ENCODE data around the gene PTPRD.
"Not testable (repeated sequence)": the region's sequence is repeated elsewhere in the genome, so short reads cannot be mapped to it uniquely, and the experiment has no call there.

Gene PTPRD

DNA sequence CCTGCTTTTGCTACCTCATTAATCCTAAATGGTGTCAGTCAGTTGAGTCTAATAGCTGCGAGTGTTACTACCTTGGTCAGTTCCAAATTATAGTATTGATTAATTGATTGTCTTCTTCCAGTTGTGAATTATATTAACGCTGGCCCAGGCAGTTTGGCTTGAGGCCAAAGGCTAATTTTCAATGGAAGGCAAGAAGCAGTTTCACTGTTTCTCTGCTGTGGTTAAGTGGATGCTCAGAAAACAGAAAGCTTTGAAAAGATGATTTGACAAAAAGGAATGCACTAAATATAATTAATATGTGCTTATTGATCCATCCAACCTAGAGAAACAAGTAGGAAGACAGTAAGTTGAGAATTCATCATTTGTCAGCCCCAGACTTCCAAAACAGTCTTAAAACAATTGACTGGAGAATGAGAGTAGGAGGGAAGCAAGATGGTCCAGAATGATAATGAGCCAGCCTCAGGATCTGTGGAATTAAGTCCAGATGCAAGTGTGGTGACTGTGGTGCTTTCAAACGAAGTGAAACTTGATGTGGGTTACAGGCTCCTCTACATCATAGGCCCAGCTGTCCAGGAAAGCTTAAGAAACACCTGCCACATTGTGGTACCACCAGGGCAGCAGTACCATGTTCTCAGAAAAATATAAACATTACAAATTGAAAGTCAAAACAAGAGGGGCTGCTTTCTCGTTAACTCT lies 1442.2 kb downstream of the PTPRD start:
- DNase-seq (ENCODE audit: low spot score), result no peak

DNA sequence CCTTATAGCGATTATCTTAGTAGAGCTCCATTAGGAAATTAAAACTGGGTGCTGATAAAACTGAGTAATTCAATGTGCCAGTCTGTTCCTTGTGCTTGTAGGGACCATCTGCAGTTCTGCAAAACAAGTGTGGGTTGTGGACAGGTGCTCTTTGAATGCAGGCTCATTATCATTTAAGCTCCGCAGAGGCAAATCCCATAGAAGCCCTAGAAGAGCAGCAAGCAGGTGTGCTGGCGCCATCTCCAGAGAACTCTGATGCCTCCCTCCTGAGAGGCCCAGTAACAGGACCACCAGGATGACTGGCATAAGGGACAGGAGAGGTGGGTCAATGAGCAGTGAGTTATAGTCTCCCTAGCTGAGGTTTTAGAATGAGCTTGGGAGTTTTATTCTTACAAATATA lies 1470.8 kb downstream of the PTPRD start:
- DNase-seq (ENCODE audit: low spot score), result no peak

DNA sequence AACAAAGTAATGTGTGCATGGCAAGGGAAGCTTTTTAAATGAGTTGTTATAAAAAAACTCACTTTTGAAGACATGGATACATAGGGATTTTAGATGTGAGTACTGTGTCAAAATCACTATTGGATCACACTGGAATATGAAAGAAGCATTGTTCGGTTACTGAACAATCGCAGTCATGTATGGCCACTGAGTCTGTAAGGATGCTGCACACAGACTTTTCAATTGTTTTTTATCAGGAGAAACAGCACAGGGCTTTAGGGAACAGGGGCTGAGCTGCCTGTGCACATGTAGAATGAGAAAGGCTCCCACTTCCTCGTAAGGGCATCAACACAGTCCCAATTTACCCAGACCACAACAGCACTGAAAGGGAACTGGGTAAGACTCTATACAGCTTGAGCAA lies 1479.3 kb downstream of the PTPRD start:
- DNase-seq (ENCODE audit: low spot score), result no peak

DNA sequence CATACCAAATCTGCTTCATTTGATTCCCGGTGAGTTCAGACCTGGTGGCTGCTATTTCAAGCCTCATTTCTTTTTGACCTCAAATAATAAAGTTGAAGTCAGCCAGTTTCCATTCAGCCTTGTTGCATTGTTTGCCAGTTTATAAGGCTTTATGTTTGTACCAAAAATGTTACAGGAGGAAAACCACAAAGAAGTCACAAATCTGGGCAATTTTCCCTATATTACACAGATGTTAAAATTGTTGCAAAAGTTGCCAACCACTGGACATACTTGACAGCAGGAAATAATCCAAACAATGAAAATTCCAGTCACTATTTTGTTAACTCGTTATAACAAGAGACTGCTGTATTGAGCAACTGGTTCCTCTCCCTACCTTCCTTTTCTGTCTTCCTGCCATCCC lies 1488.2 kb downstream of the PTPRD start:
- no peak for DNase-seq (ENCODE audit: low spot score)

DNA sequence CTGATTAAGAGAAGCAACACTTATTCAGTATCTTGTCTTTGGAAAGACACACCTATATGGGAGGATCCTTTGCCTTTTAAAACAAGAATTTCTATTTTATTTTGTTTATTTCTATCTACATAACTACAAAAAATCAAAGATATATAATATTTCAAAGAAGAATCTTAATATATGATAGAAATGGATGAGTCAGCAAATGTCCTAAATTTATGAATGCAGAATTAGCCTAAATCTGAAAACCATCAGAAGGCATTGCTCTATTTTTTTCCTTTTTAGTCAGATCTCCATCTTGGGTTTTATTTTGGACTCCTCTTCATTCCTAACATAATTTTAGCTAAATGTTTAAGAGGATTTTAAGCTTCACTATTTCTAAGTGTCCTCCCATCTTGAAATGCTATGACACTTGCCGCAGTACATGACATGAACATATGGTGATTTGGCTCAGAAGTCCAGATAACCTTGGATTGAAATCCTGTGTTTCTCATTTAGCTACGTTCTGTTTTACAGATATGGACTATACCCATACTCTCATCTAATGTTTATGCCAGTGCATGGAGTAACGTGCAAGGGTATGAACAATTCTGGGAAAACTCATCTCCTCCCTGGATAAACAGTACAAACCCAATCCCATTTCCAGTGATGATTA lies 1490.4 kb downstream of the PTPRD start:
- no peak for DNase-seq (ENCODE audit: low spot score)

DNA sequence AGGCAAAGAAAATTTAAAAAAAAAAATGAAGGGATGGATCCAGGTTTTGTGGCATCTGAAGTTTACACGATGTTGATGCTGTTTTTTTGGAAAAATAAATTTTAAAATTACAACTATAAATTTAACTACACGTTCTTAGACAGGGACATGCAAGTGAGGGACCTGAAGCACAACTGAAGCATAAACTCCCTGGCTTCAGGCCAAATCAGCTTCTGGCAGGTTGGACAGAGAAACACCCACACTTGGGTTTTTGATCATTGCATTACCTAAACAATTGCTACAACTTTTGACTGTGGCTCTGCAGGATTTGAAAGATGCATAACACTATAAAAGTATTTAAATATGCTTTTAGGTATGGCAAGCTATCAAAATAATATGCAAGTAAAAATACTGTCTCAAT lies 1494.9 kb downstream of the PTPRD start:
- no peak for DNase-seq (ENCODE audit: low spot score)

DNA sequence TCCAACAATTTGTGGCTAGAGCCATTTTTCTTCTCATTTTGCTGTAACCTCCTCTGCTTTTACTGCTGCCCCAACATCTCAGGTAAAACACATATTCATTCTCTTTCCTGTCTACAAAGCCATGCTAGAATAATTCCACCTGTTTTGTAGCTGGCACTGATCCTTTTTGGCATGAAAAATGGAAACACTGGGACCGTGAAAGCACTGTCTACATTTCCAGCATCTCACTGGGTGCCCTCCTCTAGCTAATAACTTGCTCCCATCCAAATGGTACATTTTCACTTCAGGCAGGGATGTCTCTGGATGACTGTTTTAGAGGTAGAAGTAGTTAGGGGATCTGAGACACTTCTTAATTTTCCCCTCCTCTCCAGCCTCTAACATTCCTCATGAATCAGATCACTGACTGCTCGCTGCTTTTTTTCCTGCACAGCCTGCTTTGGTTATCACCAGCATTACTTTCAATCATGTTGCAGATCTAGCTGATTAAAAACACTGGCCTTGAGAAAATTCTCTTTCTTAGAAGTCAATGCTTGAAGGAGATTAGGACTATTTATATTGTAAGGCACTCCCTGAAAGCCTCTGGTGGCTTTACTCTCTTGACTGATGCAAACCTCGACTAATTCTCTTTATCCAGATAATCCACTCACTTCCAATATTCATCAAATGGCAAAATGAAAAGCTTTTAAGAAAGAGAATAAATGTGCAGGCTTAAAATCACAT lies 1500.6 kb downstream of the PTPRD start:
- no peak for DNase-seq (ENCODE audit: low spot score)

DNA sequence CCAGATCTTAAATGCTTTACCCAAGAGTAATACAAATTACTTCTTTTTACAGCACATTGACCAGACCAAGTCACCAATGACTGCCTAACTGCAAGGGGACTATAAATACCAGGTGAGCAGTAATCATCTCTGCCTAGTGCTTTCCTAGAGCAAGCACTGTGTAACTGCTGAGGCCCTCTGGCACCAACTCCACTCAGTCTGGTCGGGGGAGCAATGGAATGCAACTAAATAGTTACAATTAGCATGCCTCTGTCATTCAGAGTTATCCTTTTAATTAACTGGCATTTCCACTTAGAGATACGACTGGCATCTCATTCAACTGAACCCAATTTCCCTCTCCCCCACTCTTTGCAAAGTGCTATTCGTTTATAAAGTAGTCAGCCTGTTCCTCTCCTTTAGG lies 1504.2 kb downstream of the PTPRD start:
- peak; percentile 14 for DNase-seq (ENCODE audit: low spot score)

DNA sequence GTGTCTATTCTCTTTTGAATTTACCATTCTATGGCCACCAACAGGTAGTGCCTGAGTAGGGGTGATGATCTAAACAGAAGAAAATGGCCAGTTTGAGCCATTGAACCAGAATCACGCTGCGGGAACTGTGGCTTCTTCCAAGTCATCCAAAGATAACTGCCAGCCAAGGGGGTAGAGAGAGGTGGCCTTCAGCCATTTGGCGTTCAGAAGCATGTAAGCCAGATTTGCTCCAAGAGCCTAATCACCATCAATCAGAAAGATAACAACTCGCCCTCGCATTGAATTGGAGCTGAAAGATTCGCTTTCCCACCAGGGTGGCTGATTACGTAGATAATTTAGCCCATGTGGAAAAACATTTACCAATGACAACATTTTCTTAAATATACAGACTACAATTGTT lies 1510.5 kb downstream of the PTPRD start:
- DNase-seq (ENCODE audit: low spot score), result no peak

DNA sequence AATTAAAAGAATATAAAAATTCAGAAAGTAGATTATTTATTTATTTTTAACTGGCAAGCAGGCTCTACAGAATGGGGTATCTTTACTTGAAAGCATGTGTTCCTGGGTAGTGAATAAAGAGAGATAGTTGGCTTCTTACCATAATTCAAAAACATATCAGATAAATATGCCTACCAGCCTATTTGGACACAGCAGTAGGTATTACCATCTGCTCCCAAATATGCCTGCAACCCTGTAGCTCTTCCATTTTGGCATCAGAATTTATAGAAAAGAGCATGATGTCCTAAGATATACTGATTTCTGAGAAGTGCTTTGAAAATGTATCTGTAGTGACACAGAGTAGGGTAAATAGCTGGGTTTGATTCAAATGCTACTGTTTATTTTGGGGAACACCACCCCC lies 1512.7 kb downstream of the PTPRD start:
- no peak for DNase-seq (ENCODE audit: low spot score)

DNA sequence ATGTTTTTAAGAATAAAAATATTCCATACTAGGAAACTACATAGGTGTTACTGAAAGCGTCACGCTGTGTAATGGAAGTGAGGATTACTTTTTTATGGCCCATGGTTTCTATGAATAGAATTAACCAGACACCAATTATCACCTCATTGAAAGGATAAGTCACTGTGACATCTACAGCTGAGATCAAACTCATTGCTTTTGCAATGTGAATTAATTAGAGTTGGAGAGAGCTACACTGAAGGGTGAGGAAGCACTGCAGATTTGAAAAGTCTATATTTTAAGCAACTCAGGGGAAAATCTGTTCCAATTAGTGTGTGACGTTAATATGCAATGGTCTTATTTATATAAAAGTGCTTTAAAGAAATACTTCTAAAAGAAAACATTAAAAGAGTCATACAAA lies 1513.2 kb downstream of the PTPRD start:
- DNase-seq (ENCODE audit: low spot score), result no peak

DNA sequence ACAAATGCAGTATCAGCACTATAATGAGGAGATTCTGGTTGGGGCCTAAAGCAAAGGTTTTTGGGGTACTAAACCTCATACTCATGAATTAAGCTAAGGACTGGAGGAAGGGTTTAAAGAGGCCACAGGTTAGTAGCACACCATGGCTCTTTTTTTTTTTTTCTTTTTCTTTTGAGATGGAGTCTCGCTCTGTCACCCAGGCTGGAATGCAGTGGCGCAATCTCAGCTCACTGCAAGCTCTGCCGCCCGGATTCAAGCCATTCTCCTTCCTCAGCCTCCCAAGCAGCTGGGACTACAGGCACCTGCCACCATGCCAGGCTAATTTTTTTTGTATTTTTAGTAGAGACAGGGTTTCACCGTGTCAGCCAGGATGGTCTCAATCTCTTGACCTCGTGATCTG lies 1515.5 kb downstream of the PTPRD start:
- DNase-seq (ENCODE audit: low spot score), result not testable (repeated sequence)

DNA sequence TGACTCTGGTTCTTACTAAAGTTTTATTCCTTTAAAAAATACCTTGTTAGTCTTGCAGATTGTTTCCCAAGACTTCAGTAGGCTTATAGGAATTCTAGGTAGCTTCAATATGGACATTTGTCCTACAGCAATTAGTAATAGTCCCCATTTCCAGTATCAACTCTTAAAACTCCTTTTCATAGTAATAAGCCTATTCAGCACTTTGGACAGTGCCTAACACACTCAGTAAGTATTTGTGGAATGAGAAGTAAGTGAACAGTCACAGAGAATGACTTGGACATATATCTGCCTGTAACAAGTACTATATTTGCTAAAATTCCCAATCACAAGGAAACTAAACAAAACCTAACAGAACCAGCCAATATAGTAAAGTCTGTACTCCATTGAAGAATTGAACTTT lies 1521.4 kb downstream of the PTPRD start:
- DNase-seq (ENCODE audit: low spot score), result no peak

DNA sequence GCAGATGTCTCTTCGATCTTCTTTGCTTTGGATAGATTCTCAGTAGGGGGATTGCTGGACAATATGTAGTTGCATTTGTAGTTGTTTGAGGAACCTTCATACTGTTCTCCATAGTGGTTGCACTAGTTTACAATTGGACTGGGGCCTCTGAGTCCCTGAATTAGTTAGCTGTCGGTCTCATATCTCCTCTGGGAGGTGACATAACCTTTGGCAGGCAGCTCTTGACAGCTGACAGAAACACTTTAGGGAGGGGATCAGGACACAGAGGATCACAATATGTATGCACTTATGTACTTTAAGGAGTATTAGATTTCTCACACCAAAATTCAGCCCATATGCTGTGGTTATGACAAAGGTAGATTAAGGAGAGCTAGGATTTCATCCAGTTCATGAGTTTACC lies 1533.3 kb downstream of the PTPRD start:
- DNase-seq (ENCODE audit: low spot score), result no peak

DNA sequence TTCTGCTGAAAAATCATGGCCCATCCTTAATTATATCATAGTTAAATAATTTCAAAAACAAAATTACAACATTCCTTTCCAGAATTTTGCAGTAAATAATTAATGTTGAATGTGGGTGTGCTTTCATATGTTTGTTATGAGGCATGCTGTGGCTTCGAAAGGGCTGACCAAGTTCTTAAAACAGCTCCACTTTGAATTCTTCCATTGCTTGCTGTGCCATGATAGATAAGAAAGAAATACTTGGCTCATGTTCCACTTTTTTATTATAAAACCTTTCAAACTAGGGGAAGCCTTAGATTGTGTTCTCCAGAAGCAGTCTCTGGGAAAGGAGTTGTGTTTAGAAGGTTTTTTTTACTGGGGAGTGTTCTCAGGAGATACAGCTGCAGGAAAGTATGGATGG lies 1534.5 kb downstream of the PTPRD start:
- DNase-seq (ENCODE audit: low spot score), result no peak

DNA sequence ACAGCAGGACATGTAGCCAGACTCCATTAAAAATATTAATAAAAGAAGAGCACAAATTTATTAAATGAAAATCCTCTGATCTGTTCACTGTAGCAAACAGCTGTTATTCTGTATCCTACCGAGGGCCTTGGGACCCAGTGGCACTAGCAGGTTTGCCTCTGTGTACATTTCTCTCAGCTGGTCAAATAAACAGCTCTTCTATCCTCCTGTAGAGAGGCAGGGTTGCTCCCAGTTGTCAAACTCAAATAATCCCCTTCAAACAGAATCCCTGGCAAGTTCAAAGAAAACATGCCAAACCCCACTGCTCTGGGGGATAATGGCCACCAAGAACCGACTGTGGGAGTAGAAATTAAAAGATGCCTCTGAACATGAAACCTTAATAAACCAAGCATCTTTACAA lies 1551.2 kb downstream of the PTPRD start:
- no peak for DNase-seq (ENCODE audit: low spot score)

DNA sequence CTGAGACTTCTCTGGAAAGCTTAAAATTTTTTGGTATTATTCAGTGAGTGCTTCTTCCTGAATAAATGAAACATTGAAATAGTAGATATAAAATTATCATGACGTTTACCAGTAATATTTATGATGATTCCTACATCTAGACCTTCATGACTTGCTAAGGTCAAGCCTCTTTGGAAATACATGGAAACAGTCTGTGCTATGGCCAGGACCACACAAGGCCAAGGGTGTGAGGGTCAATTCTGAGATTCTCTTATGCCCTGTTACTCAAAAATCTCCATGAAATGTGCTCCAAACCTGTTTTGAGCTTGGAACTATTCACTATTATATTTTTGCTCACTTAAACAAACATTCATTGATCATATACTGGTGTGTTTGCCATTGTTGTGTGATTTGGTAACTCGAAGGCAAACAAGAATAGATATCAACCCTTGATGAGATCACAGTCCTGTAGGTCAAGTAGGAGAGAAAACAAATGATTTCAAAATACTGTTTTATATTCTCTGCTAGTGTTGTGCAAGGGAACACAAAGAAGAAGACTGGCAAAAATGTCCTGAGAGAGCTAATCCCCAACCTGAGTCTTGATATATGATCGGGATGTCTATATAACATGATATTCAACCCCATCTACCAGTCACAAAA lies 1558.3 kb downstream of the PTPRD start:
- DNase-seq (ENCODE audit: low spot score), result no peak

DNA sequence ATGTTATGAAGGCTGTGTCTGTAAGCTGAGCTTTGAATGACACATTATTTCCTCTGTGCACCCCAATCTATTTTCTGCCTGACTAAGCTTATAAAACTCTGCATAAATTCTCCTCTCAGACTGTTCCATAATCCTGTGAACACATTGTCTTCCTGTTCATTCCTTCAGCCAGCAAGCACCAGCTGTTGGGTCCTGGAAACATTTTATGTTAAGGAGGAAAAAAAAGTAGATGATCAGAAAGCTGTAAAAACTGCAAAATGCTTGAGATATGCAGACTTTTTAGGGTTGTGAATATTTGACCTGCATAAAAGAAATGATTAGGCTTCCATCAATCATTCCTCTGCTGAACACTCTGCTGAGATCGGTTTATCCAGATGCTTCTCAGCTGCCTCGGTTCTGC lies 1567.2 kb downstream of the PTPRD start:
- DNase-seq (ENCODE audit: low spot score), result no peak

DNA sequence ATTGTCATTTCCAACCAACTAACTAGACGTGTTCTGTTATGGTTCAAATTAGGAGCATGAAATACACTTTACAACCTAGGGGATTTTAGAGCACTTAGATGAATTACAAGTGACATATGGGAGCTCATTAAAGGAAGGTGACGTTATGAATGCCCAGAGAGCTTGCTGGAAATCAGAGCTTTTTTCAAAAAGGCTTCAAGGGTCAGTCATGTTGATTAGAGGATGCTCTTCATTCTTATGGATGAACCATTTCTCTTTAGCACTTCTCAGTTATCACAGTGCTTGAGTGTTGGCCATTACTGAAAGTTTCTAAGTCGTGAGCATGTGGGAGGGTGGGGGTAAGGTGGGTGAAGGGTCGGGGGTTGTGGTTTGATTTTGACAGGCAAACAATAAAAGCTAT lies 1567.7 kb downstream of the PTPRD start:
- DNase-seq (ENCODE audit: low spot score), result no peak

DNA sequence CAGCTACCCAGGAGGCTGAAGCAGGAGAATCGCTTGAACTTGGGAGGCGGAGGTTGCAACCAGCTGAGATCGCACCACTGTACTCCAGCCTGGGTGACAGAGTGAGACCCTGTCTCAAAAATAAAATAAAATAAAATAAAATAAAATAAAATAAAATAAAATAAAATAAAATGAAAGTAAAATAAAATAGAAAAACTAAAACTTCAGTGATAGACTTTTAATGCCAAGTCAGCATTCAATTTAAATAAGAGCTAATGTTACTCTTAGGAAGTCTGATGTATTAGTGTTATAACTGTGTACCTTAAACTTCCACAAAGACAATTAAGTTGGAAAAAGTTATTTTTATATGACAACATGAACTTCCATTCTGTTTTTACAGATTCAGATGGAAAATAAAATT lies 1569.0 kb downstream of the PTPRD start:
- DNase-seq (ENCODE audit: low spot score), result not testable (repeated sequence)

DNA sequence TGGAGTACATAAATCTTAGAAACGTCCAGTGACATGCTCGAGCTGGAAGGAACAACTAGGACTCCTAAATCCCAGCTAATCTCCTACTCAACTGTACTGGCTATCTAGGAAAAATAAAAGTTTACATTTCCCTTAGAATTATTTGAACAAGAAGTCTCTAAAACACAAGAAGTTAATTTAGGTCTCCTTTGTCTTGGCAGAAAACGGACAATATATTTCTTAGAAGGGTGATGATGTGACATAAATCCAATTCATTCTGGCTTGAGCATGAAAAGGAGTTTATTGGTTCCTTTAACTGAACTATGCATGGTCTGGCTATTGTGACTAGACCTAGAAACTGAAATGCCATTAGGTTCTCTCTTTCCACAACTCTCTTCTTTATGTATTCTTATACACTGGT lies 1571.0 kb downstream of the PTPRD start:
- DNase-seq (ENCODE audit: low spot score), result no peak

DNA sequence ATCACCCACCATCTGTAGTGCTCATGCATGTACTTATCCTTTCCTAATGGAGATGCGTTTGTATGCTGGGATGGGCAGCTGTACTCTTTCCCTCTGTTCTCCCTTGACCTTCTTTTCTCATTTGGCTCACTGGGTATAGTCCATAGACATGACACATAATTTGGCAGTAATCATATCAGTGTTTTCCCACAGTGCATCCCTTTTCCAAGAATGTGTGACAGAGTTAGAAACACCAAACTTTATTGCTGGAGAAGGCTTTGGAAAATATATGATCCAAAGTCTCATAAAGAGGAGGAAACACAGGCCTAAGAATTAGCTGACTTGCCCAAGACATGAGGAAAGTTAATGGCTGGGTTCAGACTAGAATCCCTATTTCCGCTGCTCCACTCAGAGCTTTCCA lies 1579.8 kb downstream of the PTPRD start:
- no peak for DNase-seq (ENCODE audit: low spot score)

DNA sequence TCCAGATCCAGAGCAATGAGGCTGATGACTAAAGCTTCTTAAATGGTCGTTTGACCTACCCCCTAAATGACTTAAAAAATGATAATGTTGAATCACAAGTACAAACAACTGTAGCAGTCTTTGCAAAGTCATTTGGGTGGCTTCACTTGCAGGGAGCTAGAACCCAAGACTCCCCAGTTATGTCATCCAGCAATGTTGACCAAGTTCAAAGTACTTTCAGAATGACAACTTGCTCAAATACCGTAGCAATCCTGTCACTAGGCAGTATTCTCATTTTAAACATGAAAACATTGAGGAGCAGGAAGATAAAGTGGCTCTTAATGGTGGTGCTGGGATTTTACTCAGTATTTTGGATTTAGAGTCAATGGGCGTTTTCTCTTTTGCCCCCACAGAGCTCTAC lies 1596.2 kb downstream of the PTPRD start:
- DNase-seq (ENCODE audit: low spot score), result no peak

Data from iPS-NIHi11 (cell line).